Bronchial epithelial cell (primary cell): Measurements from ENCODE around the gene LRP1B. TPM values are rescaled to one million over a fixed set of nuclear protein-coding genes. Genes with fewer than 3 reads are reported as not detected.
A peak's percentile ranks its signal among the peaks of the same experiment; 100 is the strongest.

Experiments used
- DNase-seq: peaks from one replicate; pipeline ENCODE4 v3.0.0-alpha.2; 2010; ENCODE audit warnings: low read depth
- FAIRE-seq: peaks from 2 replicates; lab custom pipeline; 2011; peaks lifted over from hg19 to GRCh38; lab: Jason Lieb, UNC
- H3K27me3 ChIP-seq: 2 replicates; pipeline ENCODE4 v1.5.1; 2011; ENCODE audit warnings: low read length; ENCODE audit not compliant: control insufficient read depth, insufficient read depth
- H3K36me3 ChIP-seq: 2 replicates; pipeline ENCODE4 v1.5.1; 2011; ENCODE audit warnings: low read length; ENCODE audit not compliant: control insufficient read depth, insufficient read depth
- H3K4me3 ChIP-seq: 2 replicates; pipeline ENCODE4 v1.5.1; 2011; ENCODE audit warnings: mild to moderate bottlenecking, low read depth, low read length, control low read depth
- total RNA-seq: library from RNA; depleted of rRNA; stranded (reverse); fragments of >200 nt; gene quantifications from 2 replicates; pipeline ENCODE4 v1.2.1, GENCODE V29; 2014
- TF ChIP-seq, protein P1 (sequence below): IDR thresholded peaks from 2 replicates; pipeline ENCODE4 v1.5.1; 2011; ENCODE audit warnings: mild to moderate bottlenecking, moderate library complexity, low read length, control low read depth, inconsistent platforms; ENCODE audit not compliant: insufficient read depth, severe bottlenecking

Gene LRP1B
- total RNA-seq, 1 donor from 2014 or later: under 0.01 TPM

DNA sequence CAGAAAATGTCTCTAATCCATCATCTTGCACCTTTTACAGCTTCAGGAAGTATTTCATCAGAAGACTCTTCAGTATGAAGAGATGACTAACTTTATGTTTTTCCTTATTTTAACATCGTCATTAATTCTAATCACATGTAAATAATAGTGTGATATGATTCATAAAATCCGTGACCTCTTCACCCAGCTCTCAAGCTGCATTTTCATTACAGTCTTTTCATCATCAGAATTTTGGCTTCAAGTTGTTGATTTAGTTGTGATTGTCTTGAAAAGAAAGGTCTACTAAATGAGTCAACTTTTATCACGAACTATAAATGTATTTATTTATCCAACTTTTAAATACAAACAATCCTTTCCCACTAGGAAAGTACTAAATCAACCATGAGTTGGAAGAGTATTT is 410.3 kb downstream of the LRP1B start:
- Histone ChIP-seq H3K36me3 (no peaks in the 10 kb centered on the region), H3K27me3 (no peaks in the 10 kb centered on the region), H3K4me3 (no peak overlapping the region)
- no peak for FAIRE-seq
- TF ChIP-seq, protein P1, sequence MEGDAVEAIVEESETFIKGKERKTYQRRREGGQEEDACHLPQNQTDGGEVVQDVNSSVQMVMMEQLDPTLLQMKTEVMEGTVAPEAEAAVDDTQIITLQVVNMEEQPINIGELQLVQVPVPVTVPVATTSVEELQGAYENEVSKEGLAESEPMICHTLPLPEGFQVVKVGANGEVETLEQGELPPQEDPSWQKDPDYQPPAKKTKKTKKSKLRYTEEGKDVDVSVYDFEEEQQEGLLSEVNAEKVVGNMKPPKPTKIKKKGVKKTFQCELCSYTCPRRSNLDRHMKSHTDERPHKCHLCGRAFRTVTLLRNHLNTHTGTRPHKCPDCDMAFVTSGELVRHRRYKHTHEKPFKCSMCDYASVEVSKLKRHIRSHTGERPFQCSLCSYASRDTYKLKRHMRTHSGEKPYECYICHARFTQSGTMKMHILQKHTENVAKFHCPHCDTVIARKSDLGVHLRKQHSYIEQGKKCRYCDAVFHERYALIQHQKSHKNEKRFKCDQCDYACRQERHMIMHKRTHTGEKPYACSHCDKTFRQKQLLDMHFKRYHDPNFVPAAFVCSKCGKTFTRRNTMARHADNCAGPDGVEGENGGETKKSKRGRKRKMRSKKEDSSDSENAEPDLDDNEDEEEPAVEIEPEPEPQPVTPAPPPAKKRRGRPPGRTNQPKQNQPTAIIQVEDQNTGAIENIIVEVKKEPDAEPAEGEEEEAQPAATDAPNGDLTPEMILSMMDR: no peak
- peak; percentile 4 for DNase-seq

DNA sequence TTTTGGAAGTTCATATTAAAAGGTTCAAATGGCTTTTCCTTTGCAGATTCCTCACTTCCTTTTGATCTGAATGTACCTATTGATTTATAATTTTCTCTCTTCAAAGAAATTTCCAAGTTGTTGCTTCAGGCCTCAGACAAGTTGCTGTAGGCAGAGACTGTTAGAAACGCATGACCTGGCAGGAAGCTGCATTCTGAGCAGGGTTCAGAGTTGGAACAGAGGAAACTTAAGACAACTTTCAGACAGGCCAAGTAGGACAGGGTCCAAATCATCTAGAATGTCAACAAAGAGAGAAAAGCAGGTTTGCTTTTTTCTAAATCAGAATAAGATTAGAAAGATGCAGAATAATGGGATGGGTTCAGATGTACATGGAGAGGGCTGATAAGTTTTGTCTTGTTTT is 416.3 kb downstream of the LRP1B start:
- Histone ChIP-seq H3K36me3 (no peaks in the 10 kb centered on the region), H3K4me3 (no peak overlapping the region), H3K27me3 (no peaks in the 10 kb centered on the region)
- FAIRE-seq (no peak), DNase-seq (no peak)
- TF ChIP-seq, protein P1: no peak

GRCh38 chr2:141711627-141712026 is 419.2 kb downstream of the LRP1B start:
- Histone ChIP-seq H3K4me3 (no peak overlapping the region), H3K27me3 (no peaks in the 10 kb centered on the region), H3K36me3 (no peaks in the 10 kb centered on the region)
- TF ChIP-seq, protein P1: no peak
- FAIRE-seq (no peak), DNase-seq (no peak)

GRCh38 chr2:141710589-141711239 is 420.1 kb downstream of the LRP1B start:
- TF ChIP-seq, protein P1: no peak
- FAIRE-seq (no peak), DNase-seq (no peak)
- H3K4me3 ChIP-seq: no peak overlapping the region
- no peaks in the 10 kb centered on the region for H3K36me3 ChIP-seq
- no peaks in the 10 kb centered on the region for H3K27me3 ChIP-seq

GRCh38 chr2:141709756-141710155 is 421.1 kb downstream of the LRP1B start:
- H3K4me3 ChIP-seq: no peak overlapping the region

More at GRCh38 chr2:141709756-141710155, 421.1 kb downstream of the LRP1B start:
- TF ChIP-seq, protein P1: no peak
- Histone ChIP-seq H3K36me3 (no peaks in the 10 kb centered on the region), H3K27me3 (no peaks in the 10 kb centered on the region)
- FAIRE-seq: no peak
- no peak for DNase-seq
